Testis (tissue), 3 donors: ENCODE results near the gene NCKAP5. TPM values are rescaled to one million over a fixed set of nuclear protein-coding genes. Genes with fewer than 3 reads are reported as not detected.

Source experiments
- DNase-seq: peaks from one replicate; pipeline ENCODE4 v3.0.0-alpha.2; 2019
- H3K27ac ChIP-seq, 2 donors: fragments of 200-600 bp; sonication (generic); one replicate each; pipeline ENCODE4 v1.5.1; 2019
- H3K27me3 ChIP-seq: fragments of 200-600 bp; sonication (generic); one replicate; pipeline ENCODE4 v1.5.1; 2019
- H3K36me3 ChIP-seq: fragments of 200-600 bp; sonication (generic); one replicate; pipeline ENCODE4 v1.5.1; 2017; ENCODE audit warnings: low read depth; ENCODE audit errors: missing control alignments
- H3K4me1 ChIP-seq: fragments of 200-600 bp; sonication (generic); one replicate; pipeline ENCODE4 v1.5.1; 2019
- H3K4me3 ChIP-seq, 2 donors: fragments of 200-600 bp; sonication (generic); one replicate each; pipeline ENCODE4 v1.5.1; 2017 to 2019
- H3K9me3 ChIP-seq: fragments of 200-600 bp; sonication (generic); one replicate; pipeline ENCODE4 v1.5.1; 2017
- POLR2A ChIP-seq: fragments of 450-650 bp; IDR thresholded peaks from one replicate; pipeline ENCODE4 v1.6.1; 2017; ENCODE audit warnings: antibody characterized with exemption, mild to moderate bottlenecking, moderate library complexity
- WGBS, 2 donors: methylation state at CpG; one replicate each; pipeline ENCODE4 v1.1.5; 2018; 5-methylcytosine and 5-hydroxymethylcytosine counted together
- intact Hi-C: fragments of 100-400 bp; cut with DNase I; formaldehyde crosslinking; loops from one replicate; pipeline ENCODE4 v1.15.1; 2023; ENCODE audit warnings: low total_unique reads
- polyA plus RNA-seq: library from polyadenylated mRNA; stranded (reverse); fragments of 350-450 nt; fragmentation: Illumina TruSeq; extraction: RNeasy Lipid Tissue Mini Kit (QIAGEN cat#74804); gene quantifications from one replicate; pipeline ENCODE4 v1.2.3, GENCODE V29; 2014; ENCODE audit warnings: low read depth, low replicate concordance; ENCODE audit not compliant: insufficient read depth
- total RNA-seq, 2 donors: library from RNA; depleted of rRNA; stranded (reverse); fragments of >200 nt; gene quantifications; one replicate each; pipeline ENCODE4 v1.2.3, GENCODE V29; 2016
- TF ChIP-seq, protein P1 (sequence below), 3 experiments: fragments of 450-650 bp in 2 of 3; fragments of 200-600 bp in 1 of 3; sonication (generic) in 1 of 3; IDR thresholded peaks; one replicate each; pipeline ENCODE4 v1.5.1; 2016 to 2019; ENCODE audit warnings: antibody characterized with exemption in 3 of 3, mild to moderate bottlenecking in 2 of 3, moderate library complexity in 1 of 3

NCKAP5 gene
- total and polyA plus RNA-seq, 3 donors from 2014 or later: 3.0 to 7.6 (median 6.3) TPM

GRCh38 chr2:133097666-133098065 lies 470.6 kb downstream of the NCKAP5 start:
- no peaks in the 10 kb centered on the region for H3K36me3 ChIP-seq
- intact Hi-C loops: no loop called here
- 65 to 74% methylated on average over 3 of the region's 3 CpGs for WGBS, 2 donors

DNA sequence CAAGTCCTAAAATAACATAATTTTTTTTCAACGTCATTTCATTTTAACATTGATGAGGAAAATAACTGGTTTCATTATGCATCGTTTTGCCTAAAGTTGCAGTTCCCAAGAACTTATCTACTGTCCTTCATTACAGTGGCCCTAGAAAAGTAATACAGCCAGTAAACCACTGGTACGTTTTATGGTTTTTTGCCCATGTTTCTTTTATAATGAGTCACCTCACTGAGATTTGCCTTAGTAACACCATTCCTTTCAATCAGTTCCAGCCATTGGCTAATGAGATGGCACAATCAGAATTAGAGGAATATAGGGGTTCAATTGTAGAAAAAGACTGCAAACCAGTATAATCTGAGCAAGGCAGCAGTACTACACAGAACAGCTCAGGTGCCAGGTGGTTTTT lies 475.7 kb downstream of the NCKAP5 start:
- Histone ChIP-seq H3K4me3 (no peak overlapping the region), H3K27me3 (no peaks in the 10 kb centered on the region), H3K27ac (no peak overlapping the region), H3K9me3 (no peaks in the 10 kb centered on the region), H3K36me3 (no peaks in the 10 kb centered on the region), H3K4me1 (no peaks in the 10 kb centered on the region)
- DNase-seq: no peak
- TF ChIP-seq, protein P1, sequence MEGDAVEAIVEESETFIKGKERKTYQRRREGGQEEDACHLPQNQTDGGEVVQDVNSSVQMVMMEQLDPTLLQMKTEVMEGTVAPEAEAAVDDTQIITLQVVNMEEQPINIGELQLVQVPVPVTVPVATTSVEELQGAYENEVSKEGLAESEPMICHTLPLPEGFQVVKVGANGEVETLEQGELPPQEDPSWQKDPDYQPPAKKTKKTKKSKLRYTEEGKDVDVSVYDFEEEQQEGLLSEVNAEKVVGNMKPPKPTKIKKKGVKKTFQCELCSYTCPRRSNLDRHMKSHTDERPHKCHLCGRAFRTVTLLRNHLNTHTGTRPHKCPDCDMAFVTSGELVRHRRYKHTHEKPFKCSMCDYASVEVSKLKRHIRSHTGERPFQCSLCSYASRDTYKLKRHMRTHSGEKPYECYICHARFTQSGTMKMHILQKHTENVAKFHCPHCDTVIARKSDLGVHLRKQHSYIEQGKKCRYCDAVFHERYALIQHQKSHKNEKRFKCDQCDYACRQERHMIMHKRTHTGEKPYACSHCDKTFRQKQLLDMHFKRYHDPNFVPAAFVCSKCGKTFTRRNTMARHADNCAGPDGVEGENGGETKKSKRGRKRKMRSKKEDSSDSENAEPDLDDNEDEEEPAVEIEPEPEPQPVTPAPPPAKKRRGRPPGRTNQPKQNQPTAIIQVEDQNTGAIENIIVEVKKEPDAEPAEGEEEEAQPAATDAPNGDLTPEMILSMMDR (IDR thresholded peaks at IDR 0.05): no peak
- TF ChIP-seq POLR2A: no peak
- 82 to 89% methylated on average over 3 of the region's 3 CpGs for WGBS, 2 donors
- intact Hi-C loops: no loop called here

More at GRCh38 chr2:133097666-133098065, 470.6 kb downstream of the NCKAP5 start:
- no peak for DNase-seq
- TF ChIP-seq POLR2A: no peak
- TF ChIP-seq, protein P1 (IDR thresholded peaks at IDR 0.05): no peak
- no peaks in the 10 kb centered on the region for H3K9me3 ChIP-seq
- no peaks in the 10 kb centered on the region for H3K27me3 ChIP-seq
- H3K4me3 ChIP-seq: no peak overlapping the region
- H3K27ac ChIP-seq: no peak overlapping the region
- H3K4me1 ChIP-seq: no peaks in the 10 kb centered on the region

- H3K9me3 ChIP-seq: no peaks in the 10 kb centered on the region
- intact Hi-C loops: no loop called here
- WGBS, 2 donors: 88 to 92% methylated on average over 2 of the region's 2 CpGs
- H3K4me1 ChIP-seq: no peaks in the 10 kb centered on the region
- DNase-seq: no peak
- no peaks in the 10 kb centered on the region for H3K27me3 ChIP-seq
- no peak overlapping the region for H3K27ac ChIP-seq
- TF ChIP-seq POLR2A: no peak
- TF ChIP-seq, protein P1 (IDR thresholded peaks at IDR 0.05): no peak
- H3K4me3 ChIP-seq: no peak overlapping the region
- no peaks in the 10 kb centered on the region for H3K36me3 ChIP-seq
Measured at GRCh38 chr2:133090358-133090757, 477.9 kb downstream of the NCKAP5 start.

- Histone ChIP-seq H3K27me3 (no peaks in the 10 kb centered on the region), H3K36me3 (no peaks in the 10 kb centered on the region), H3K9me3 (no peaks in the 10 kb centered on the region), H3K4me3 (no peak overlapping the region), H3K4me1 (no peaks in the 10 kb centered on the region), H3K27ac (no peak overlapping the region)
- no peak for TF ChIP-seq POLR2A
- TF ChIP-seq, protein P1 (IDR thresholded peaks at IDR 0.05): no peak
- 92 to 93% methylated on average over 6 of the region's 6 CpGs for WGBS, 2 donors
- intact Hi-C loops: no loop called here
- DNase-seq: no peak
Measured at GRCh38 chr2:133086176-133086575, 482.1 kb downstream of the NCKAP5 start.

DNA sequence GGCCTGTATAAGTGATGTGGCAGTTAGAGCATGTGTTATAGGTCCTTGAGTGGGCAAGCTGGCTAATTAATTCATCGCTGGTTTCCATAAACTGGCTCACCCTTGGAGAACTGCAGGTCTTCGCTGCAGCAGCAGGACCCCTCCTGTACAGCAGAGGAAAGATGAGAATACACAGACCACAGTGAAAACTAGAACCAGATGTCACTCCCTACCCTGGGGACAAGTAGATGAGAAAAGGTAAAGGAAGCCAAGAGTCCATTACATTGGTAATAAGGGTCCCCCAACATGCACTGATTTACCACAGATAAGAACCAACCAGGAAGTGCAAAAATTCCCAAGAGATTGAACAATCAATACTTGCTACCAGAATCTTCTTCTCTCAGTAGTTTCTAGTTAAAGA lies 482.6 kb downstream of the NCKAP5 start:
- TF ChIP-seq, protein P1 (IDR thresholded peaks at IDR 0.05): no peak
- no peak for TF ChIP-seq POLR2A
- WGBS, 2 donors: 95 to 96% methylated on average over 2 of the region's 2 CpGs
- no peaks in the 10 kb centered on the region for H3K9me3 ChIP-seq
- no peak for DNase-seq
- H3K27ac ChIP-seq: no peak overlapping the region
- H3K36me3 ChIP-seq: no peaks in the 10 kb centered on the region
- no peaks in the 10 kb centered on the region for H3K27me3 ChIP-seq
- H3K4me1 ChIP-seq: no peaks in the 10 kb centered on the region
- intact Hi-C loops: no loop called here
- no peak overlapping the region for H3K4me3 ChIP-seq
